ENCODE measurements around the gene CHTF18.
"Not testable (repeated sequence)": the region's sequence is repeated elsewhere in the genome, so short reads cannot be mapped to it uniquely, and the experiment has no call there.

Gene CHTF18

GRCh38 chr16:788399-789126 lies at the start of gene CHTF18:
Gene CHTF18, plus strand, starts transcription at chr16:788620. Its CDS starts 65 bp downstream, at chr16:788685.
- DNase-seq = peak; percentile 94

DNA sequence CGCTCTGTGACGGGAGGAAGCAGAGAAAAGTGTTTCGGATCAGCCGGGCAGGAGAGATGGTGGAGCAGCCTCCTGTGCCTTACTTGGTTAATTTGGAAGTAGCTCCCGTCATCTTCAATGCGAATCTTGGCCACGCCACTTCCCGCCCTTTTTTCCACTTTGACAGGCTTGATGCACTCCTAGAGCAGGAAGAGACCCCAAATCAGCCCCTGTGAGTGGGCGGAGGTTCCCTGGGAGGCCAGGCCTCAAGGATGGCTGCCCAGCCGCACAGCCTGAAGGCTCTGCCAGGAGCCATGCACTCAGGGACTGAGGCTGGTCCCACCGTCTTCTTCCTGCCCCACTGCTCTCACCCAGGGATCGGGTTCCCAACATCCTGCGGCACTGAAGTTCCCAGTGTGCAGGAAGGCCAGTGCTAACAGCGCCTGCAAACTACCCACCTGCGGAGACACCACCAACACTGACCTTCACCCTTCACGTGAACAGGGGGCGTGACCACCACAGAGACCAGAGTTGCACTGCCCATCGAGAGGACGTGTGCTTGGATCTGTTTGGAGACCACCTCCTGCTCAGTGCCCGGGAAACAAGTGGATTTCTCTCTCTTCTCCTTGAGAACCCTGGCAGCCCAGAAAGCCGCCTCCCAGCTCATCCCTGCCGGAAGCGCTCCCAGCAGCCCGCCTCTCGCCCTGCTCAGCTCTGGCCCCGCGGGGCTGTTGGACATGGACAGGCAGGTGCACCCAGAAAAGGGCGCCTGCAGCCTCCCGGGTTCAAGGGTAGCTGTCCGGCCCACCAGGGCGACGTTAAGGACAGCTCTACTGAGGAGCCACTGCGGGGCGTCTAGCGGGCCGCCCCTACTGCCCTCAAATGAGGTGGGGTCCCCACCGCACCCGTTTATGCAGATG lies 48.6 kb upstream of the CHTF18 start:
- DNase-seq = no peak

DNA sequence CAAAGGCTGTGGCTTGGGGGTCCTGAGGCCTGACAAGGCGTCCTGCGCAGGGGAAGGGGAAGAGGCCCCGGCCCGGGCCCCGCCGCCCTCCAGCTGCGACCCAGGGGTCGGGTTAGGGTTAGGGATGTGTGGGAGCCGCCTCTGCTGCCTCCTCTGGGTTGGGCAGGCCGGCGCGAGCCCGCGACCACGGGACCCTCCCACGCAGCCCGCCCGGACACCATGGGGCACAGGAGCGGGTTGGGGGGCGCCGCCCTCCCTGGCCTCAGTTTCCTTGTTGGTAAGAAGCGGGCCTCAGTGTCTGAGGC lies 48.0 kb upstream of the CHTF18 start:
- DNase-seq = no peak

DNA sequence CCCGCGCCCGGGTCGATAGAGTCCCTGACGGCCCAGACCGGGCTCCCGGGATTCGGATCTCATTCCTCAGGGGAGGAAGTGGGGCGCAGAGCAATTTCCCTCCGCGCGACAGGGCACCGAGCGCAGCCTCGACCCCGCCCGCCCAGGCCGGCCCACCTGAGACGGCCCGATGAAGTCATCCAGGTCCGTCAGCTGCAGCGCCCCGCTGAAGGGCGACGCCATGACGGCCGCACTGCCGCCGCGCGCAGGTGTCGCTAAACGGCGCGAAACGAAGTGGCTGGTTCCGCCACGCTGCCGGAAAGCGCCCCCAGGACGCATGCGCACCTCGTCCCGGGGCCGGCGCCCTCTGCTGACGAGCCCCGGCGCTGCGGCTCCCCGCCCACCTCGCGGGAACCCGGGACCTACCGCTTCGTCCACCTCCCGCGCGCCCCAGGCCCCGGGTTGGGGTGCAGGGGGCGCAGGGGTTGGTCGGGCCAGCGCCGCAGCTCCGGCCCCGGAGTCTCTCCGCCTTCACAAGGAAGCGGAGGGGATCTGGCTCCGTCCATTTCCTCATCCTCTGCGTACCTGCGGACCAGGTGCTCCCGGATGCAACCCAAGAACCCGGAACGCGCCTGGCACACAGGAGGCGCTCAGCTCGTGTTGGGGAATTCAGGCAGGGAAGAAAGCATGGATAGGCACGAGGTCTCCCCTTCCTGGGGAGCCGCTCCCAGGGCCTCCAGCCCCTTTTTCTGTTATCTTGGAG lies 47.5 kb upstream of the CHTF18 start, which contains the start of gene CIAO3:
TSS of gene CIAO3 (minus strand) at position 234 of the 742 bp plus-strand sequence. CDS start at position 222, 12 bp downstream.
- DNase-seq = peak; percentile 94

GRCh38 chr16:741986-742629 lies 46.3 kb upstream of the CHTF18 start:
- DNase-seq = no peak

GRCh38 chr16:742894-743293 lies 45.5 kb upstream of the CHTF18 start:
- DNase-seq = not testable (repeated sequence)

DNA sequence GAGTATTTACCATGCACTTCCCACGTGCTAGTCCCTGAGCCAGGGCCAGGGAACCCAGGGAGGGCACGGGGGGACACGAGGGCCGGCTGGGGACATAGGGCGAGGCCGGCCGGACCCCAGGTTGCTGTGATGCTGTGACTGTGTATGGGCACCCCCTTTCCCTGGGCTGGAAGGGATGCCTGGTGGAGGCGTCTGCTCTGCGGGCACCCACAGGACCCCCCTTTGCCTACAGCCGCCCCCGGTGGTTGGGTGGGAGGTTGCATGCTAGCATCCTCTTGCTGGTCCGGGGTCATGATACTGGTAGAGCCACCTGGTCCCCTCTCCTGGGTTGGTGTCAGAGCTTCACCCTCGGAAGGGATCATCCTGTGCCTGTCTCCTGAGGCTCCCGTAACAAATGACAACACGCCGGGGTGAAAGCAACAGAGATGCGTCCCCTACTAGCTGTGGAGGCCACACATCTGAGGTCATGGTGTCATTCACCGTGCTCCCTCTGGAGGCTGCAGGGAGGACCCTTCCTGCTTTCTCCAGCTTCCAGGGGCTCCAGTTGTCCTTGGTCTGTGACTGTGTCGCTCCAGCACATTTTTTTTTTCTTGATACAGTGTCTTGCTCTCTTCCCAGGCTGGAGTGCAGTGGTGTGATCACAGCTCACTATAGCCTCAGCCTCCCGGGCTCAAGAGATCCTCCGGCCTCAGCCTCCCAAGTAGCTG lies 44.5 kb upstream of the CHTF18 start:
- DNase-seq = no peak

GRCh38 chr16:745739-746138 lies 42.7 kb upstream of the CHTF18 start:
- peak; percentile 42 for DNase-seq

DNA sequence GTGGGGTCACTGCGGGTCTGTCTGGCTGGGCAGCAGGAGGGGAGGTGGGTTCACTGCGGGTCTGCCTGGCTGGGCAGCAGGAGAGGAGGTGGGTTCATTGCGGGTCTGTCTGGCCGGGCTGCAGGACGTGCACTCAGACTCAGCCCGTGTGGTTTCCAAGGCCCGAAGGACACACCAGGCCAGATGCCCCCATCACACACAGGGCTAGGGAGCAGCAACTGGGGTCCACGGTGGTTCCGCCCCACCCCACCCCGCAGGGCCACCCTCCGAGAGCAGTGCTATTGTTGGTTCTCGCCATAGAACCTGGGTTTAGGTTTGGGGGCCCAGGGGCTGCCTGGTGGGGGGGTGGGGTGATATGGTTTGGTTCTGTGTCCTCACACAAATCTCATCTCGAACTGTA lies 41.8 kb upstream of the CHTF18 start:
- DNase-seq = no peak

DNA sequence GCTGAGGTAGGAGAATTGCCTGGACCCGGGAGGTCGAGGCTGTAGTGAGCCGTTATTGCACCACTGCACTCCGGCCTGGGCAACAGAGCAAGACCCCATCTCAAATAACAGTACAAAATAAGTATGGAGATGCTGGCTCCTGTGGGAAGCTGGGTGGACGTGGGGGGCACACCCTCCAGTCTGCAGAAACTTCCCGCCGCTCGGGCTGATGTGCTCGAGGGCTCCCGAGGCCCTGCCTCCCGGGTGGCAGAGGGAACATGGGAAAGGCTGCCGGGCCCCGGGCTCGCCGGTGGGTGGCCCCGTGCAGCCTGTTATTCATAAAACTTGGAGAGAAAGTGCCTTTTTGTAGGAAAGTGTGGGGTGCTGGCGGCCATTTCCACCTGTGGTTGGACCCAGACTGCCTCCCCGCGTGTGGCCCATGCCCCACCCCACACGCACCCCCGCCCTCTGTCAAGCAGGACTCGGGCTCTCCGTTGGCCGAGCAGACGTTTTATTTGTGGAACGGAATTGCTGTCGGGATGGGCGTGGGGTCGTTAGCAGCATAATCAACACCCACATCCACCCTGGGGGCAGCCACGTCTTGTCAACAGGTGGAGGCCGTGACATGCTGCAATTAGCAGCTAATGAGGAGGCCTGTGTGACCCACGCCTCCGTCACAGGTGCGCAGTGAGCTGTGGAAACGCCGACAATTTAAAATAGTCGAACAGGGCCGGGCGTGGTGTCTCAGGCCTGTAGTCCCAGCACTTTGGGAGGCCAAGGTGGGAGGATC lies 40.3 kb upstream of the CHTF18 start:
- DNase-seq = no peak

DNA sequence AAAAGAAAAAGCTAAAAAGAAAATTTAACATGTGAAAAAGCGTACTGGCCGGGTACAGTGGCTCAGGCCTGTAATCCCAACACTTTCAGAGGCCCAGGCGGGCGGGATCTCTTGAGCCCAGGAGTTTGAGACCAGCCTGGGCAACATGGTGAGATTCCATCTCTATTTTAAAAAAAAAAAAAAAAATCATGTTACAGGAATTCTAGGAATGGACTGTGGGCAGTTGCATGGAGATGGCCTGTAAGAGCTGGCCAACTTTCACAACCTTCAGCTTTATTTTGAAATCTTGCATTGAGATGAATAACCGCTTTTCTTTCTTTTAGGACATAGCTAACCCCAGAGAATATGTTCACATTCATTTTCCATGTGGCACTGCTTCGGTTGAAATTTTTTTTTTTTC lies 39.4 kb upstream of the CHTF18 start:
- DNase-seq = no peak

DNA sequence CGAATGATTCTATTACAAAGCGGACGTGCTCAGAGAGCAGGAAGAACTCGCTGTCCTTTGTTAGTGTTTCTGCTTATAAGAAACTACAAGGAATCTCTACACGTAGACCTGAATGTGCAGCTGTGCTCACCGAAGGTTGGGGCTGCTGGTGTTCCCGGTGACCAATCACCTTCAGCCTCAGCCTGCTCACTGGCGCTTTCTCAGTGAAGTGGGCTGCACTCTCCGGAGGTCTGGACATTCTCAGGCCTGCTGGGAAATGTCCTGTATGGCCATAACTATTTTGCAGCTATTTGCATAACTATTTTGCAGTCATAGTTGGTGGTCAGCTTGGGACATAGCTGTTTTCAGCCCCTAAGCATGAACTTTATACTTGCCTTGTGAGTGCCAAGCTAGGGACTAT lies 37.9 kb upstream of the CHTF18 start:
- no peak for DNase-seq

GRCh38 chr16:751152-752006 lies 37.0 kb upstream of the CHTF18 start:
- no peak for DNase-seq

DNA sequence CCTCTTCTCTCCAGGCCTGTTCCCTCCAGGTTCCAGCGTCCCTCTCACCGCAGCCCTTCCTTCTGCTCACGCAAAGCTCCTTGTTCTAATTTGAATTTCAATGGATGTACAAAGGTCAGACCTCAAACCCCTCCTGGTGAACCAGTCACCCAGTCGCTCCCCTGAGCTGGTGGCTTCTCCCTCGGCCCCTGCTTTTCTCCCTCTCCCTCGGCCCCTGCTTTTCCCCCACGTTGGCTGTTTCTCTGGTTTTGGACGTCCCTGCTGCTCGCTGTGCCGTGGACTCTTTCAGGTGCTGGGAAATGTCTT lies 36.5 kb upstream of the CHTF18 start:
- DNase-seq = no peak

GRCh38 chr16:754121-754607 lies 34.3 kb upstream of the CHTF18 start:
- DNase-seq = not testable (repeated sequence)

- DNase-seq = no peak
Measured at GRCh38 chr16:754656-755055, 33.8 kb upstream of the CHTF18 start.

DNA sequence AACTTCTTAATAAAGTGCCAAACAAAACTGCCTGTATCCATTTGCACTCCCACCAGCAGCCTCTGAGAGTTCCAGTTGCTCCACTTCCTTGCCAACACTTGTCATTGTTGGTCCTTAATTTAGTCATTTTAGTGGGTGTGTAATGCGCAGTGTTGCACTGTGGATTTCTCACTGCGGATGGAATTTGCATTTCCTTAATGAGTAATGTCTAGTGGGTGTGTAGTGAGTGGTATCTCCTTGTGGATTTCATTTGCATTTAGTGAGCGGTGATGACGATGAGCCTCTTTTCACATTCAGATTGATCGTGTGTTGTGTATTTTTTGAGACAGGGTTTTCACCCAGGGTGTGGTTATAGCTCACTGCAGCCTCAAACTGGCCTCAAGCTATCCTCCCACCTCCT lies 32.0 kb upstream of the CHTF18 start:
- no peak for DNase-seq

DNA sequence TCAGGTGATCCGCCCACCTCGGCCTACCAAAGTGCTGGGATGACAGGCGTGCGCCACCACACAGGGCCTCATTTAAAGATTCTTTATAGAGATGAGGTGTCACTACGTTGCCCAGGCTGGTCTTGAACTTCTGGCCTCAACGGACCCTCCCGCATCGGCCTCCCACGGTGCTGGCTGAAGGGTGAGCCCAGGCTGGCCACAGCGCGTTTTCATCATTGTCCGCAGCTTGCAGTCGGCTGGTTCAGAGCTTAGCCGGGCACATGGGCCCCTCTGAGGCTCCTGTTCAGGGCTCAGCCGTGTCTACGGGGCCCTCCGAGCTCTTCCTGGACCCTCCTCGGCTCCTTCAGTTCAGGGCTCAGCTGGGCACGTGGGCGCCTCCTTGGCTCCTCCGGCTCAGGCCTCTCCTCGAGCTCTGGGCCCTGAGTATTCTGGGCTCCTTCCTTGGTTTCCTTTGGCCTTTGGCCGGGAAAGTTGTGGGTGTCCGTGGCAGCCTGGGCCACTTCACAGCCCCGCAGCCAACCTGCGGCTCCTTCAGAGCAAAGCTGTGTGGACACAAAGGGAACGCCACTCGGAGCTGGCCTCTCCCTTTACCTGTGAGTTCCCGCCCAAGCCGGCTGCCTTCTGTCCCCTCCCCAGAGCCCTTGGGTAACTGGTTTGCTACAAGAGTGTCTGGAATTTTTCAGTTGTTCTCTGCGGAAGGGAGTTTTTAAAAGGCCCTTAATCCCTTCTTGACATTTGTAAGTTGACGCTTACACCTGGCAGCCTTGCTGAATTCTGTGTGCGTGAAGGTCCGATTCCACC lies 29.1 kb upstream of the CHTF18 start:
- no peak for DNase-seq

DNA sequence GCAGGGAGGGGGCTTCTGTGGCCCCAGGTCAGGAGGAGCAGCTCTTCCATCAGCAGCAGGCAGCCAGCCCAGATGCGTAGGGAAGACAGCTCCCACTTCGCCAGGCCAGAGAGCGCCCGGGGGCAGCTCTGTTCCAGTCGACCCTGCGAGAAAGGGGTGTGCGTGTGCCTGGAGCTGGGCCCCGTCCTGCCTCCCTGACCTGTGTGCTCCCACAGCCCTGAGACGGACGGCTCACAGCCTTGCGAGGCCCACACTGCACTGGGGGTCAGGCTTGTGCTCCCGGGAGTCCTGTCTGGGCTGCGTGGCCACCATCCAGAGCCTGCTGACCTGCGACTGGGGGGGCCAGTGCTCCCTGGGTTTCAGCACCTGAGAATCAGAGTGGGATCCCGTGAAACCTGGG lies 28.4 kb upstream of the CHTF18 start:
- DNase-seq = no peak

Measured in stimulated activated CD4-positive, alpha-beta T cell treated with anti-CD3 and anti-CD28 coated beads, Interleukin-15, amount 100 ng/mL, for 24 hours (primary cell).